GM12874 (cell line): ENCODE measurements around the gene RRP1.

Source experiments
- CTCF ChIP-seq: IDR thresholded peaks from 2 replicates; pipeline ENCODE4 v1.5.1; 2011; ENCODE audit warnings: low read depth, mild to moderate bottlenecking, control low read depth, low read length, moderate library complexity; ENCODE audit not compliant: insufficient read depth

Gene RRP1

GRCh38 chr21:43789276-43790009, at the start of gene RRP1:
TSS of gene RRP1 (plus strand) at chr21:43789577. CDS start at chr21:43789630, 53 bp downstream.
- TF ChIP-seq CTCF, result peak; percentile 99

GRCh38 chr21:43739621-43740435, 49.5 kb upstream of the RRP1 start:
- no peak for TF ChIP-seq CTCF

- TF ChIP-seq CTCF, result no peak
These were observed 48.8 kb upstream of the RRP1 start for GRCh38 chr21:43740497-43741156.

- TF ChIP-seq CTCF, result no peak
These were observed 47.8 kb upstream of the RRP1 start for GRCh38 chr21:43741423-43742096.

- TF ChIP-seq CTCF, result no peak
These were observed 45.4 kb upstream of the RRP1 start for GRCh38 chr21:43743947-43744346.

- no peak for TF ChIP-seq CTCF
These were observed 44.7 kb upstream of the RRP1 start for GRCh38 chr21:43744725-43745124.
